Ectodermal cell (in vitro differentiated cells): ENCODE measurements around the gene MYH6.

Source experiments
- H3K27ac ChIP-seq: 2 replicates; pipeline ENCODE4 v1.7.0; 2013; ENCODE audit warnings: mild to moderate bottlenecking, low read depth, low read length; ENCODE audit not compliant: insufficient read depth, poor library complexity, severe bottlenecking
- H3K27me3 ChIP-seq: 2 replicates; pipeline ENCODE4 v1.7.0; 2013; ENCODE audit warnings: mild to moderate bottlenecking, low read length; ENCODE audit not compliant: insufficient read depth, control insufficient read depth, poor library complexity, severe bottlenecking
- H3K36me3 ChIP-seq: one replicate; pipeline ENCODE4 v1.7.0; 2013; ENCODE audit warnings: low read length; ENCODE audit not compliant: control insufficient read depth, insufficient read depth
- H3K4me1 ChIP-seq: one replicate; pipeline ENCODE4 v1.7.0; 2013; ENCODE audit warnings: low read length; ENCODE audit not compliant: control insufficient read depth, insufficient read depth
- H3K4me3 ChIP-seq: 2 replicates; pipeline ENCODE4 v1.7.0; 2013; ENCODE audit warnings: low read depth, low read length, control low read depth; ENCODE audit not compliant: insufficient read depth
- H3K9me3 ChIP-seq: 2 replicates; pipeline ENCODE4 v1.7.0; 2013; ENCODE audit warnings: mild to moderate bottlenecking, low read length, moderate library complexity; ENCODE audit not compliant: control insufficient read depth
- whole genome bisulfite sequencing, 2 experiments: methylation state at CpG; one replicate each; pipeline ENCODE4 v1.1.7; 2013; ENCODE audit warnings: missing lambda C conversion rate in 2 of 2; 5-methylcytosine and 5-hydroxymethylcytosine counted together

The MYH6 gene

GRCh38 chr14:23348297-23348655, 59.8 kb downstream of the MYH6 start:
- H3K27ac ChIP-seq = no peak overlapping the region
- no peaks in the 10 kb centered on the region for H3K4me1 ChIP-seq
- no peaks in the 10 kb centered on the region for H3K36me3 ChIP-seq
- no peaks in the 10 kb centered on the region for H3K9me3 ChIP-seq
- 89 to 92% methylated on average over 6 of the region's 6 CpGs for WGBS, 2 experiments
- H3K4me3 ChIP-seq = no peak overlapping the region
- H3K27me3 ChIP-seq = peaks cover 9% of the 10 kb centered on the region

GRCh38 chr14:23347406-23348296, 60.4 kb downstream of the MYH6 start:
- H3K36me3 ChIP-seq = no peaks in the 10 kb centered on the region
- no peaks in the 10 kb centered on the region for H3K4me1 ChIP-seq
- no peak overlapping the region for H3K27ac ChIP-seq
- WGBS, 2 experiments = 94 to 95% methylated on average over 19 of the region's 19 CpGs
- no peak overlapping the region for H3K4me3 ChIP-seq
- peaks cover 9% of the 10 kb centered on the region for H3K27me3 ChIP-seq
- H3K9me3 ChIP-seq = no peaks in the 10 kb centered on the region

GRCh38 chr14:23346693-23347405, 61.2 kb downstream of the MYH6 start:
- Histone ChIP-seq H3K36me3 (no peaks in the 10 kb centered on the region), H3K4me1 (no peaks in the 10 kb centered on the region), H3K9me3 (no peaks in the 10 kb centered on the region), H3K27ac (no peak overlapping the region), H3K27me3 (peaks cover 8% of the 10 kb centered on the region), H3K4me3 (no peak overlapping the region)
- WGBS, 2 experiments = 87% methylated on average over 27 of the region's 27 CpGs

- peaks cover 1% of the 10 kb centered on the region for H3K27me3 ChIP-seq
- H3K9me3 ChIP-seq = no peaks in the 10 kb centered on the region
- H3K27ac ChIP-seq = no peak overlapping the region
- no peak overlapping the region for H3K4me3 ChIP-seq
- WGBS, 2 experiments = 67 to 73% methylated on average over 13 of the region's 13 CpGs
- no peaks in the 10 kb centered on the region for H3K4me1 ChIP-seq
- H3K36me3 ChIP-seq = no peaks in the 10 kb centered on the region
Measured at GRCh38 chr14:23345987-23346692, 61.9 kb downstream of the MYH6 start.

- 85 to 87% methylated on average over 3 of the region's 3 CpGs for WGBS, 2 experiments
- no peak overlapping the region for H3K4me3 ChIP-seq
Measured at GRCh38 chr14:23344481-23344880, 63.6 kb downstream of the MYH6 start.

GRCh38 chr14:23339506-23340268, 68.4 kb downstream of the MYH6 start:
- no peak overlapping the region for H3K4me3 ChIP-seq
- H3K9me3 ChIP-seq = peaks cover 3% of the 10 kb centered on the region
- no peaks in the 10 kb centered on the region for H3K27me3 ChIP-seq
- H3K27ac ChIP-seq = no peak overlapping the region
- H3K4me1 ChIP-seq = no peaks in the 10 kb centered on the region
- 87 to 88% methylated on average over 1 of the region's 1 CpG for WGBS, 2 experiments
- no peaks in the 10 kb centered on the region for H3K36me3 ChIP-seq

More at GRCh38 chr14:23344481-23344880, 63.6 kb downstream of the MYH6 start:
- no peaks in the 10 kb centered on the region for H3K27me3 ChIP-seq
- H3K9me3 ChIP-seq = no peaks in the 10 kb centered on the region
- no peaks in the 10 kb centered on the region for H3K4me1 ChIP-seq
- no peaks in the 10 kb centered on the region for H3K36me3 ChIP-seq
- H3K27ac ChIP-seq = no peak overlapping the region

GRCh38 chr14:23335623-23336022, 72.5 kb downstream of the MYH6 start:
- H3K9me3 ChIP-seq = peaks cover 3% of the 10 kb centered on the region
- H3K36me3 ChIP-seq = no peaks in the 10 kb centered on the region
- no peaks in the 10 kb centered on the region for H3K27me3 ChIP-seq
- H3K4me1 ChIP-seq = no peaks in the 10 kb centered on the region
- no peak overlapping the region for H3K27ac ChIP-seq
- H3K4me3 ChIP-seq = no peak overlapping the region
- 95 to 96% methylated on average over 5 of the region's 5 CpGs for WGBS, 2 experiments
